HG02970 (cell line): ENCODE data around the gene SLC22A2.

Experiments used
- ATAC-seq: cut with Tn5 transposase; IDR thresholded peaks from one replicate; pipeline ENCODE4 v1.9.1; 2021; ENCODE audit warnings: mild to moderate bottlenecking, moderate library complexity, moderate number of reproducible peaks; ENCODE audit not compliant: unreplicated experiment, low FRiP score

The SLC22A2 gene

GRCh38 chr6:160218810-160219209, 39.8 kb downstream of the SLC22A2 start:
- no peak for ATAC-seq

- ATAC-seq = no peak
Observed at GRCh38 chr6:160217863-160218262, 40.8 kb downstream of the SLC22A2 start.

GRCh38 chr6:160217073-160217472, 41.5 kb downstream of the SLC22A2 start:
- no peak for ATAC-seq

- no peak for ATAC-seq
Observed at GRCh38 chr6:160215232-160215631, 43.4 kb downstream of the SLC22A2 start.

GRCh38 chr6:160207618-160208017, 51.0 kb downstream of the SLC22A2 start:
- ATAC-seq = no peak

GRCh38 chr6:160204710-160205109, 53.9 kb downstream of the SLC22A2 start:
- ATAC-seq = no peak

- no peak for ATAC-seq
Observed at GRCh38 chr6:160203953-160204352, 54.7 kb downstream of the SLC22A2 start.

GRCh38 chr6:160203522-160203921, 55.1 kb downstream of the SLC22A2 start:
- no peak for ATAC-seq

GRCh38 chr6:160203076-160203475, 55.5 kb downstream of the SLC22A2 start:
- ATAC-seq = no peak

GRCh38 chr6:160202411-160202810, 56.2 kb downstream of the SLC22A2 start:
- no peak for ATAC-seq

GRCh38 chr6:160201061-160201460, 57.6 kb downstream of the SLC22A2 start:
- ATAC-seq = no peak

GRCh38 chr6:160198606-160199211, 59.9 kb downstream of the SLC22A2 start:
- peak; percentile 93 for ATAC-seq

- no peak for ATAC-seq
Observed at GRCh38 chr6:160197662-160198061, 61.0 kb downstream of the SLC22A2 start.

GRCh38 chr6:160194808-160195207, 63.8 kb downstream of the SLC22A2 start:
- ATAC-seq = no peak

GRCh38 chr6:160192840-160193239, 65.8 kb downstream of the SLC22A2 start:
- ATAC-seq = no peak

- ATAC-seq = no peak
Observed at GRCh38 chr6:160190973-160191372, 67.6 kb downstream of the SLC22A2 start.

GRCh38 chr6:160190081-160190480, 68.5 kb downstream of the SLC22A2 start:
- ATAC-seq = no peak

- no peak for ATAC-seq
Observed at GRCh38 chr6:160188773-160189172, 69.8 kb downstream of the SLC22A2 start.

- ATAC-seq = no peak
Observed at GRCh38 chr6:160180706-160181105, 77.9 kb downstream of the SLC22A2 start.

- no peak for ATAC-seq
Observed at GRCh38 chr6:160178271-160178670, 80.3 kb downstream of the SLC22A2 start.

- ATAC-seq = no peak
Observed at GRCh38 chr6:160177220-160177619, 81.4 kb downstream of the SLC22A2 start.

GRCh38 chr6:160174681-160175080, 83.9 kb downstream of the SLC22A2 start:
- ATAC-seq = no peak
